Activated CD4-positive, alpha-beta T cell treated with anti-CD3 and anti-CD28 coated beads for 36 hours (primary cell): Measurements from ENCODE around the gene TPRA1. TPM values are rescaled to one million over a fixed set of nuclear protein-coding genes. Genes with fewer than 3 reads are reported as not detected.

Source experiments
- ATAC-seq: fragments of 200-7000 bp; cut with Tn5 transposase; one replicate; pipeline ENCODE4 v1.10.0; 2021; ENCODE audit warnings: mild to moderate bottlenecking, moderate library complexity
- CTCF ChIA-PET: fragments of 350-600 bp; sonication (Branson Sonifier 250); formaldehyde crosslinking; loops from one replicate; lab custom pipeline; 2021; ENCODE audit warnings: antibody characterized with exemption; lab: Charles Lee
- POLR2A ChIA-PET: fragments of 350-600 bp; sonication (Branson Sonifier 250); formaldehyde crosslinking; loops from one replicate; lab custom pipeline; 2021; ENCODE audit warnings: antibody characterized with exemption, inconsistent platforms; lab: Charles Lee
- DNase-seq: peaks from one replicate; pipeline ENCODE4 v3.0.0-alpha.2; 2020
- H3K27ac Mint-ChIP-seq: one replicate; pipeline ENCODE4 v1.8.0; 2021; ENCODE audit warnings: mixed read lengths
- H3K27me3 Mint-ChIP-seq: one replicate; pipeline ENCODE4 v1.8.0; 2021; ENCODE audit warnings: mixed read lengths
- H3K36me3 Mint-ChIP-seq: one replicate; pipeline ENCODE4 v1.8.0; 2021; ENCODE audit warnings: low read depth, mixed read lengths
- H3K4me1 Mint-ChIP-seq: one replicate; pipeline ENCODE4 v1.8.0; 2021; ENCODE audit warnings: mixed read lengths
- H3K4me3 Mint-ChIP-seq: one replicate; pipeline ENCODE4 v1.8.0; 2021; ENCODE audit warnings: mild to moderate bottlenecking, moderate library complexity, mixed read lengths
- H3K9me3 Mint-ChIP-seq: one replicate; pipeline ENCODE4 v1.8.0; 2021; ENCODE audit warnings: low read depth, mixed read lengths
- intact Hi-C, 2 experiments: fragments of 100-400 bp; cut with DNase I in 1 of 2; cut with micrococcal nuclease in 1 of 2; formaldehyde crosslinking; loops; one replicate each; pipeline versions ENCODE4 v1.14.2 to v1.15.1; 2022 to 2024; cut with DNase I, micrococcal nuclease
- total RNA-seq, 2 experiments: library from RNA; stranded (reverse); gene quantifications; one replicate each; pipeline ENCODE4 v1.2.3, GENCODE V29; 2021

TPRA1 gene
- total RNA-seq, 2 experiments from 2014 or later, result 22.5 to 24.8 TPM

DNA sequence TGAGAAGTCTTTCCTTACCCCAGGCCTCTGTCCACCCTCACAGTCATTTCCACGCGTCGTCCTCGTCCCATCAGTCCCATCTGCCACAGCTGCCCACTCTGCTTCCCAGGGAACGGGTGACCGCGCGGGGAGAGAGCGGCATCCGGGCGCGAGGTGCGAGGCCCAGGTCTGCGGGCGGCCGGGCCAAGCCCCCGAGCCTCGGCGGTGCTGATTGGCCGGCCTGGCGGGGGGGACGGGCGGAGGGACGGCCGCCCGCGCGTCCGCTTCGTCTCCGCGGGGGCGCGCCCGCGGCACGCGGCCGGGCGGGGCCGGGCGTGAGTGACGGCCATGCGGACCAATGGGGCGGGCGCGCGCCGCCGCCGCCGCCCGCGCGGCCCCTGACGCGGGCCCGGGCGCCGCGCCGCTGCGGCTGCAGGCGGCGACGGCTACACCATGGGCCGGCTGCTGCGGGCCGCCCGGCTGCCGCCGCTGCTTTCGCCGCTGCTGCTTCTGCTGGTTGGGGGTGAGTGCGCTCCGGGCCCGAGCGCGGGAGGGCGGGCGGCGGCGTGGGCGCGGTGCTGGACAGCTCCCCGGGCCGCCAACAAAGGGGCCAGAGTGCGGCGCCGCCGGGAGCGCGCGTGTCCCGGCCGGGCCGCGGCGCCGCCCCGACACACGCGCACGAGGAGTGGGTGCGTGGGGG lies 38.4 kb upstream of the TPRA1 start, which contains the start of gene PODXL2:
Gene PODXL2, plus strand, starts transcription at position 398 of the 679 bp plus-strand sequence. Its CDS starts 35 bp downstream, at position 433.
- CTCF ChIA-PET, result no interaction called here
- H3K27me3 Mint-ChIP-seq, result peaks cover 24% of the 10 kb centered on the region
- H3K36me3 Mint-ChIP-seq, result no peaks in the 10 kb centered on the region
- H3K4me1 Mint-ChIP-seq, result peaks cover 28% of the 10 kb centered on the region
- peak; percentile 61 for ATAC-seq
- H3K27ac Mint-ChIP-seq, result peak within 1 kb of the TSS; percentile 58
- DNase-seq, result peak; percentile 53
- intact Hi-C loops, result loop anchor here in 1 of 2 experiments (1.0 to 2.0 kb wide), 3 partner anchors 31 to 44 kb away; partner anchors contain the start of genes ABTB1, MCM2 and TPRA1
- H3K4me3 Mint-ChIP-seq, result peak within 1 kb of the TSS; percentile 66
- no peaks in the 10 kb centered on the region for H3K9me3 Mint-ChIP-seq
- POLR2A ChIA-PET, result interaction anchor here (2.1 kb wide), 1 partner anchor 31 kb away, joined by 10 read pairs; the partner anchor contains the start of gene MCM2

DNA sequence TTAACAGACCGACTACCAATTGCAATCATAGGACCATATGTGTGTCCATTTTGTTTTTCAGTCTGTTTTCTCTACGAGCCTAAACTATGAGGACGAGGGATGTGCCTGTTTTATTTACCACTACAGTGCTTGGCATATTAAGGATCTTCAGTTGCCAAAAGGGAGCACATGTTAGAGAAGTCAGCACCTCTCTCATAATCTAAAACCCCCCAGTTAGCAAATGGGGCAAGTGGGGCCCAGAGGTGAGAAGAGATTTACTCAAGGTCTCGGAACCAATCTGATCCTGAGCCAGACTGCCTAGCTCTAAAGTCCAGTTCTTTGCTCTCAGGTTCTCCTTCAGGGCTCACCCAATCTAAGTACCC lies 37.9 kb upstream of the TPRA1 start:
- no peaks in the 10 kb centered on the region for H3K36me3 Mint-ChIP-seq
- ChIA-PET CTCF (interaction anchor here (0.7 kb wide), 1 partner anchor 425 kb away, joined by 3 read pairs; no protein-coding TSS in a partner anchor), POLR2A (interaction anchor here (2.1 kb wide), 1 partner anchor 30 kb away, joined by 10 read pairs; the partner anchor contains the start of gene MCM2)
- intact Hi-C loops, result loop anchor here in 1 of 2 experiments (2.0 kb wide), 2 partner anchors 38 to 44 kb away; partner anchors contain the start of genes ABTB1 and TPRA1
- H3K4me1 Mint-ChIP-seq, result peaks cover 28% of the 10 kb centered on the region
- no peaks in the 10 kb centered on the region for H3K9me3 Mint-ChIP-seq
- peak overlapping the region; percentile 58 for H3K27ac Mint-ChIP-seq
- H3K4me3 Mint-ChIP-seq, result peak overlapping the region; percentile 65
- no peak for DNase-seq
- H3K27me3 Mint-ChIP-seq, result peaks cover 24% of the 10 kb centered on the region
- ATAC-seq, result no peak

DNA sequence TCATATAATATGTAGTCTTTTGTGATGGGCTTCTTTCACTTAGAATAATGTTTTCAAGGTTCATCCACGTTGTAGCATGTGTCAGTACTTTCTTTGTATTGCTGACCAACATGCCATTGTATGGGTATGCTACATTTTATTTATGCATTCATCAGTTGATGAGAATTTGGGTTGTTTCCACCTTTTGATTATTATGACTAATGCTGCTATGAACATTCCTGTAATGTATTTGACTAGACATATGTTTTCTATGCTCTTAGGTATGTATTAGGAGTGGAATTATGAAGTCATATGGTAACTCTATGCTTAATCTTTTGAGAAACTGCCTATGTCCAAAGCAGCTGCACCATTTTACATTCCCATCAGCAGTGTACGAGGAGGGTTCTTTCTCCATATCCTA lies 35.3 kb upstream of the TPRA1 start:
- H3K9me3 Mint-ChIP-seq, result no peaks in the 10 kb centered on the region
- ATAC-seq (no peak), DNase-seq (no peak)
- no peak overlapping the region for H3K27ac Mint-ChIP-seq
- peaks cover 19% of the 10 kb centered on the region for H3K27me3 Mint-ChIP-seq
- H3K4me3 Mint-ChIP-seq, result no peak overlapping the region
- ChIA-PET CTCF (interaction anchor here (0.7 kb wide), 1 partner anchor 10 kb away, joined by 3 read pairs; no protein-coding TSS in a partner anchor), POLR2A (no interaction called here)
- peaks cover 23% of the 10 kb centered on the region for H3K4me1 Mint-ChIP-seq
- H3K36me3 Mint-ChIP-seq, result peaks cover 16% of the 10 kb centered on the region
- intact Hi-C loops, result no loop called here

DNA sequence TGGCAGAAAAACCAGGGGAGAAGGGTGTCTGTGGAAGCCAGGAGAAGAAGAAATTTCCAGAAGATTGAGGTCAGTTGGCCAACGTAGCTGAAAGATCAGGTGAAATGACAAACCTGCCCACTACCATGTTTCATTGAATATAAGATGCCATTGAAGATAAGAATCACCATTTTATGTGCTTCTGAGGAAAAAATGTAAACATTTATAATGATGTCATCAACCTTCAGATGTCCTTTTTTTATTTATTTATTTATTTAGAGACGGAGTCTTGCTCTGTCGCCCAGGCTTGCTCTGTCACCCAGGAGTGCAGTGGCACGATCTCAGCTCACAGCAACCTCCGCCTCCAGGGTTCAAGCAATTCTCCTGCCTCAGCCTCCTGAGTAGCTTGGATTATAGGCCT lies 33.5 kb upstream of the TPRA1 start:
- Mint-ChIP-seq H3K36me3 (peaks cover 31% of the 10 kb centered on the region), H3K4me3 (no peak overlapping the region), H3K27ac (no peak overlapping the region), H3K4me1 (peaks cover 14% of the 10 kb centered on the region), H3K9me3 (no peaks in the 10 kb centered on the region), H3K27me3 (peaks cover 10% of the 10 kb centered on the region)
- CTCF ChIA-PET, result no interaction called here
- no peak for ATAC-seq
- intact Hi-C loops, result no loop called here
- POLR2A ChIA-PET, result no interaction called here
- no peak for DNase-seq

DNA sequence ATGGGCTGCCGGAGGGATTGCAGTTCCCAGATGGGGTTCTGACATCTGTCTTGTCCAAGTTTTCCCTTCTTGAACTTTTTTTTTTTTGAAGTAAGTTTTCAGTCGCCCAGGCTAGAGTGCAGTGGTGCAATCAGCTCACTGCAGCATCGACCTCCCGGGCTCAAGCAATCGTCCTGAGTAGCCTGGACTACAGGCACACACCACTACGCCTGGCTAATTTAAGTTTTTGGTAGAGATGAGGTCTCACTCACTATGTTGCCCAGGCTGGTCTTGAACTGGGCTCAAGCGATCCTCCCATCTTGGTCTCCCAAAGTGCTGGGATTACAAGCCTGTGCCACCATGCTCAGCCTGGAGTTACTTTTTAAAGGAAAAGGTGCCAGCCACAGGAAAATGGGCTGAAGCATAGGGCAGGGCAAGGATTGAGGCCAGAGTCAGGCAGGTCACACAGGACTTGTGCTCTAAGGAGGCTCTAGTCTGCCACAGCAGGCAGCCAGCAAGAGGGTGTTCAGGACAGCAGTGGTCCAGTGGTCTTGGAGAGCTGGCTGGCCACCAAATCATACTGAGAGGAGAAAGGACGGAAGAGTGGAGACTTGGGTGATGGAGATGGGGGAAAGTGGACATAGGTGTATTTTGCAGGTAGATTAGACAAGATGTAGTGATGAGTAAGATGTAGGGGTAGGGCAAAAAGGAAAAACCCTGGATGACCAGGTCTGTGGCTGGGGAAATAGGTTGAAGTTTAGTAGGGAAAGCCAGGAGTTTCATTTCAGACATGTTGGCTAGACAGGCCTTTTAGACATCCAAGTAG lies 32.4 kb upstream of the TPRA1 start:
- H3K27me3 Mint-ChIP-seq, result peaks cover 2% of the 10 kb centered on the region
- ATAC-seq (no peak), DNase-seq (no peak)
- peaks cover 10% of the 10 kb centered on the region for H3K4me1 Mint-ChIP-seq
- POLR2A ChIA-PET, result interaction anchor here (1.3 to 1.4 kb wide), 2 partner anchors 10 to 12 kb away, joined by 4 to 7 read pairs; no protein-coding TSS in a partner anchor
- H3K36me3 Mint-ChIP-seq, result peaks cover 42% of the 10 kb centered on the region
- intact Hi-C loops, result no loop called here
- no peak overlapping the region for H3K4me3 Mint-ChIP-seq
- CTCF ChIA-PET, result no interaction called here
- H3K9me3 Mint-ChIP-seq, result no peaks in the 10 kb centered on the region
- no peak overlapping the region for H3K27ac Mint-ChIP-seq

DNA sequence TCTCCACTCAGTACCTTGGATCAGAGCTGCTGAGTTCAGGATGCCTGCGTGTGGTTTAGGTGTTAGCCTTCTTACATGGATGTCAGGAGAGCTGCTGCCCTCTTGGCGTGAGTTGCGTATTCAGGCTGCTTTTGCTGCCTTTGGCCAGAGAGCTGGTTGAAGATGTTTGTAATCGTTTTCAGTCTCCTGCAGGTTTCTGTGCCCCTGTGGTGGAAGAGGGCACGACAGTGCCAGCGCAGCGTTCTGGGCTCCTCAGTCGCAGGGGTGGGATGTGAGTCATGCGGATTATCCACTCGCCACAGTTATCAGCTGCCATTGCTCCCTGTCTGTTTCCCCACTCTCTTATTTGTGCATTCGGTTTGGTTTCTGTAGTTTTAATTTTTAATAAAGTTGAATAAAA lies 31.5 kb upstream of the TPRA1 start:
- no peak overlapping the region for H3K27ac Mint-ChIP-seq
- CTCF ChIA-PET, result no interaction called here
- no peaks in the 10 kb centered on the region for H3K27me3 Mint-ChIP-seq
- no peak overlapping the region for H3K4me3 Mint-ChIP-seq
- DNase-seq (no peak), ATAC-seq (no peak)
- intact Hi-C loops, result no loop called here
- H3K4me1 Mint-ChIP-seq, result peaks cover 7% of the 10 kb centered on the region
- H3K9me3 Mint-ChIP-seq, result no peaks in the 10 kb centered on the region
- POLR2A ChIA-PET, result interaction anchor here (1.3 to 1.4 kb wide), 2 partner anchors 9 to 11 kb away, joined by 4 to 7 read pairs; no protein-coding TSS in a partner anchor
- peaks cover 50% of the 10 kb centered on the region for H3K36me3 Mint-ChIP-seq

DNA sequence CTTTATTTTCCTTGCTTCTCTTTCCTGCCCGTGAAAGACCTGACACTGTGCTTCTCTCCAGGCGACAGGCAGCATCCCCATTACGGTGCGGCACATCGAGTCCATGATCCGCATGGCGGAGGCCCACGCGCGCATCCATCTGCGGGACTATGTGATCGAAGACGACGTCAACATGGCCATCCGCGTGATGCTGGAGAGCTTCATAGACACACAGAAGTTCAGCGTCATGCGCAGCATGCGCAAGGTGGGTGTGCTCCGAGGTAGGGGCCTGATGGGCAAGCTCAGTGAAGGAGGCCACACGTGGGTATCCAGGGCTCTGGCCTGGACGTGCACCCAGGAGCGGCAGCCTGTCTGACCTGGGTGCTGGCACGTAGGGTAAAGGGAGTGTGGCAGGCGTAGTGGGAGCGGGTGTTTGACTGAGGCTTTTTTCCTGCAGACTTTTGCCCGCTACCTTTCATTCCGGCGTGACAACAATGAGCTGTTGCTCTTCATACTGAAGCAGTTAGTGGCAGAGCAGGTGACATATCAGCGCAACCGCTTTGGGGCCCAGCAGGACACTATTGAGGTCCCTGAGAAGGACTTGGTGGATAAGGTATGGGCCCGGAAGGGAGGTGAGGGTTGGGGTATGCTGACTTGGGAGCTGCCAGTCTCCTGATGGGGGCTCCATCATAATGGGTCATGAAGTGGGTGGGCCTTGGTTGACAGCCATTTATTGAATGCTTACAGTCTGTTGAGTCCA lies 30.3 kb upstream of the TPRA1 start:
- ChIA-PET POLR2A (interaction anchor here (0.5 kb wide), 1 partner anchor 1500 kb away, joined by 3 read pairs; no protein-coding TSS in a partner anchor), CTCF (interaction anchor here (0.8 kb wide), 1 partner anchor 343 kb away, joined by 3 read pairs; no protein-coding TSS in a partner anchor)
- Mint-ChIP-seq H3K27me3 (no peaks in the 10 kb centered on the region), H3K4me3 (no peak overlapping the region), H3K9me3 (no peaks in the 10 kb centered on the region), H3K36me3 (peaks cover 60% of the 10 kb centered on the region), H3K27ac (no peak overlapping the region), H3K4me1 (no peaks in the 10 kb centered on the region)
- intact Hi-C loops, result no loop called here
- ATAC-seq, result no peak
- DNase-seq, result no peak

DNA sequence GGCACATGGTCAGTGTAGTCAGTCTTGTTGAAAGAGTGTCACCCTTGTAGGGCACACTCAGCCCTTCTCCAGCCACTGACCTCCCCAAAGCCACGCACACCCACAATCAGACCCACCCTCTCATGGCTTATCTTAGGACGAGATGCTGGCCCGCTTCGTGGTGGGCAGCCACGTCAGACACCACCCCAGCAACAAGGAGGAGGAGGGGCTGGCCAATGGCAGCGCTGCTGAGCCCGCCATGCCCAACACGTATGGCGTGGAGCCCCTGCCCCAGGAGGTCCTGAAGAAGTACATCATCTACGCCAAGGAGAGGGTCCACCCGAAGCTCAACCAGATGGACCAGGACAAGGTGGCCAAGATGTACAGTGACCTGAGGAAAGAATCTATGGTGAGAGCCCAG lies 28.4 kb upstream of the TPRA1 start:
- POLR2A ChIA-PET, result interaction anchor here (1.4 kb wide), 1 partner anchor 11 kb away, joined by 4 read pairs; no protein-coding TSS in a partner anchor
- CTCF ChIA-PET, result no interaction called here
- Mint-ChIP-seq H3K4me3 (no peak overlapping the region), H3K27ac (no peak overlapping the region), H3K9me3 (no peaks in the 10 kb centered on the region), H3K27me3 (no peaks in the 10 kb centered on the region), H3K4me1 (no peaks in the 10 kb centered on the region), H3K36me3 (peaks cover 77% of the 10 kb centered on the region)
- ATAC-seq (no peak), DNase-seq (no peak)
- intact Hi-C loops, result no loop called here

DNA sequence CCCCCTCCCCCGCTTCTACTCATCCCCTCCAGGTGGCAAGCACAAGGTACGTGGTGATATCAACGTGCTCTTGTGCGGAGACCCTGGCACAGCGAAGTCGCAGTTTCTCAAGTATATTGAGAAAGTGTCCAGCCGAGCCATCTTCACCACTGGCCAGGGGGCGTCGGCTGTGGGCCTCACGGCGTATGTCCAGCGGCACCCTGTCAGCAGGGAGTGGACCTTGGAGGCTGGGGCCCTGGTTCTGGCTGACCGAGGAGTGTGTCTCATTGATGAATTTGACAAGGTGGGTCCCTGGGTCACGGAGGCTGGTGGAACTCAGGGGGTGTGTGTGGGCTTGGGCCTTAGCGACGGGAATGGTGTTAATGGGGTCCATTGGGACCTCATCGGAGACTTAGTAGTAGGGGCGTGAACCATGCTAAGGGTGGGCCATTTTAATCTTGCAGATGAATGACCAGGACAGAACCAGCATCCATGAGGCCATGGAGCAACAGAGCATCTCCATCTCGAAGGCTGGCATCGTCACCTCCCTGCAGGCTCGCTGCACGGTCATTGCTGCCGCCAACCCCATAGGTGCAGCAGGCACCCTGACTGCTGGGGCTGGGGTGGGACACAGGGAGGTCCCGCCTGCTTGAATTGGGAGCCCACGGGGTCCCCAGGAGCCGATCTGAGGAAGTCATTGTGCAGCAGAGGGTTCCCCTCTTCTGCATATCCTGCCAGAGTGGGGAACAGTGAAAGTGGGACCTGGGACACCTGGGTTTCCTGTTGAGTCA lies 26.5 kb upstream of the TPRA1 start:
- no peak for DNase-seq
- H3K27me3 Mint-ChIP-seq, result no peaks in the 10 kb centered on the region
- ATAC-seq, result no peak
- ChIA-PET POLR2A (no interaction called here), CTCF (interaction anchor here (0.6 kb wide), 1 partner anchor 52 kb away, joined by 4 read pairs; no protein-coding TSS in a partner anchor)
- H3K9me3 Mint-ChIP-seq, result no peaks in the 10 kb centered on the region
- H3K27ac Mint-ChIP-seq, result no peak overlapping the region
- intact Hi-C loops, result no loop called here
- H3K36me3 Mint-ChIP-seq, result peaks cover 87% of the 10 kb centered on the region
- H3K4me1 Mint-ChIP-seq, result no peaks in the 10 kb centered on the region
- H3K4me3 Mint-ChIP-seq, result no peak overlapping the region

DNA sequence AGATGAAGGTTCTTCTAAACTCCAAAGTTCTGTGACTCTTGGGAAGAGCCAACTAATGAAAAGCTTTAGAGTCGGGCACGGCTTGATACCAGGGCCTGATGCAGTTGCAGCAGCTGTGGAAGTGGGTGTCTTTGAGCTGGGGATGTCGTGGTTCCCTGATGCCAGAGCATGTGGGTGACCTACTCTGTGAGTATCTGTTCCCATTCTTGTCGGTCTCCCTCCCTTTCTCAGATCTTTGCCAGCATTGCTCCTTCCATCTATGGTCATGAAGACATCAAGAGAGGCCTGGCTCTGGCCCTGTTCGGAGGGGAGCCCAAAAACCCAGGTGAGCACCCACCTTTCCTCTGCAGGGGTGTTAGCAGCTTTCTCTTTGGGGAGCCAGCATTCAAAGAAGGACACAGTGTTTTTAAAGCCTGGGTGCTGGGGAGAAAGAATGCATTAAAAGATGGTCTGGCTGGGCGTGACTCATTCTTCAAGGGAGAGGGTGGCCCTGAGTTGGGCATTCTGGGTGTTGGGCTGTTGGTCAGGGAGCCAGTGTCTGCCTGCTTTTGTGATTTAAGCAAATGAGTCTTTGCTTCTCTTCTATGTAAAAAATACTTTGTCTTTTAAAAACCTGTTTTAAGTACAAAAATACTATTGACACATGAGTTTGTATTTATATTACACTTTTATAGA lies 25.2 kb upstream of the TPRA1 start:
- no peaks in the 10 kb centered on the region for H3K4me1 Mint-ChIP-seq
- H3K36me3 Mint-ChIP-seq, result peaks cover 87% of the 10 kb centered on the region
- ATAC-seq (no peak), DNase-seq (no peak)
- intact Hi-C loops, result no loop called here
- ChIA-PET POLR2A (no interaction called here), CTCF (interaction anchor here (0.6 to 0.7 kb wide), 2 partner anchors 936 to 1174 kb away, joined by 3 to 4 read pairs; no protein-coding TSS in a partner anchor)
- H3K4me3 Mint-ChIP-seq, result no peak overlapping the region
- H3K27ac Mint-ChIP-seq, result no peak overlapping the region
- H3K9me3 Mint-ChIP-seq, result no peaks in the 10 kb centered on the region
- H3K27me3 Mint-ChIP-seq, result no peaks in the 10 kb centered on the region
